HepG2 (cell line): ENCODE data around the gene PPP2R5D. TPM values are rescaled to one million over a fixed set of nuclear protein-coding genes. Genes with fewer than 3 reads are reported as not detected.
A peak's percentile ranks its signal among the peaks of the same experiment; 100 is the strongest.

ENCODE experiments used
- AKAP8 ChIP-seq: sonication (generic); formaldehyde crosslinking; IDR thresholded peaks from 2 replicates; pipeline ENCODE4 v1.5.1; 2020; ENCODE audit warnings: mild to moderate bottlenecking, missing genetic modification reagents
- SSRP1 ChIP-seq: IDR thresholded peaks from 2 replicates; pipeline ENCODE4 v1.6.1; 2016; ENCODE audit warnings: control low read depth
- ZNF138 ChIP-seq: sonication (generic); formaldehyde crosslinking; IDR thresholded peaks from 2 replicates; pipeline ENCODE4 v1.5.0; 2020; ENCODE audit warnings: mild to moderate bottlenecking, low read depth, missing genetic modification reagents
- ZNF292 ChIP-seq: sonication (generic); formaldehyde crosslinking; IDR thresholded peaks from 2 replicates; pipeline ENCODE4 v1.8.1; 2022; ENCODE audit warnings: mild to moderate bottlenecking, low read depth, missing genetic modification reagents, borderline replicate concordance
- ZNF350 ChIP-seq: sonication (generic); formaldehyde crosslinking; IDR thresholded peaks from 2 replicates; pipeline ENCODE4 v1.4.0; 2020; ENCODE audit warnings: mild to moderate bottlenecking, low read depth, missing genetic modification reagents, borderline replicate concordance
- ZNF567 ChIP-seq: sonication (generic); formaldehyde crosslinking; IDR thresholded peaks from 2 replicates; pipeline ENCODE4 v1.8.1; 2023; ENCODE audit warnings: mild to moderate bottlenecking, missing genetic modification reagents, borderline replicate concordance
- ZNF766 ChIP-seq: sonication (generic); formaldehyde crosslinking; IDR thresholded peaks from 2 replicates; pipeline ENCODE4 v1.5.0; 2020; ENCODE audit warnings: missing genetic modification reagents, borderline replicate concordance
- ZNF782 ChIP-seq: sonication (generic); formaldehyde crosslinking; IDR thresholded peaks from 2 replicates; pipeline ENCODE4 v1.4.0; 2020; ENCODE audit warnings: missing genetic modification reagents, mild to moderate bottlenecking, borderline replicate concordance
- polyA plus RNA-seq, 8 experiments: library from polyadenylated mRNA; depleted of rRNA in 3 of 8; stranded (reverse) in 7 of 8; unstranded in 1 of 8; fragments of >200 nt; fragmentation: Illumina TruSeq in 4 of 8; extraction: Trizol in 4 of 8; gene quantifications; 2 replicates each; pipeline versions ENCODE4 v1.2.1 to v1.2.3, GENCODE V29; 2011 to 2016; ENCODE audit warnings: low read depth in 4 of 8, missing spikeins in 1 of 8, mixed read lengths in 1 of 8; ENCODE audit not compliant: insufficient read depth in 1 of 8
- total RNA-seq, 5 experiments: library from RNA; depleted of rRNA; stranded (reverse); fragments of >200 nt; fragmentation: Illumina TruSeq; extraction: Trizol; gene quantifications; 2 replicates each; pipeline ENCODE4 v1.2.3, GENCODE V29; 2016; ENCODE audit warnings: low read depth in 1 of 5
- TF ChIP-seq, protein P1 (sequence below): sonication (generic); formaldehyde crosslinking; IDR thresholded peaks from 2 replicates; pipeline ENCODE4 v1.4.0; 2020; ENCODE audit warnings: missing genetic modification reagents, borderline replicate concordance
- TF ChIP-seq, protein P2 (sequence below): sonication (generic); formaldehyde crosslinking; IDR thresholded peaks from 2 replicates; pipeline ENCODE4 v1.5.1; 2020; ENCODE audit warnings: mild to moderate bottlenecking, missing genetic modification reagents, moderate library complexity
- TF ChIP-seq, protein P3 (sequence below), 2 experiments: sonication (generic) in 1 of 2; formaldehyde crosslinking in 1 of 2; IDR thresholded peaks; 2 replicates each; pipeline versions ENCODE4 v1.4.0 to v1.6.1; 2016 to 2020; ENCODE audit warnings: borderline replicate concordance in 1 of 2, low read depth in 1 of 2, mild to moderate bottlenecking in 1 of 2, missing genetic modification reagents in 1 of 2
- TF ChIP-seq, protein P4 (sequence below): sonication (generic); formaldehyde crosslinking; IDR thresholded peaks from 2 replicates; pipeline ENCODE4 v1.8.1; 2022; ENCODE audit warnings: mild to moderate bottlenecking, missing genetic modification reagents
- TF ChIP-seq, protein P5 (sequence below): sonication (generic); formaldehyde crosslinking; IDR thresholded peaks from 2 replicates; pipeline ENCODE4 v1.9.0; 2021; ENCODE audit warnings: missing genetic modification reagents, mild to moderate bottlenecking, borderline replicate concordance

PPP2R5D gene
- total and polyA plus RNA-seq, 2 of the 13 experiments (the other 11 are each of a cell fraction or from before 2014, with no cell fraction given): 53.7 to 60.4 TPM

DNA sequence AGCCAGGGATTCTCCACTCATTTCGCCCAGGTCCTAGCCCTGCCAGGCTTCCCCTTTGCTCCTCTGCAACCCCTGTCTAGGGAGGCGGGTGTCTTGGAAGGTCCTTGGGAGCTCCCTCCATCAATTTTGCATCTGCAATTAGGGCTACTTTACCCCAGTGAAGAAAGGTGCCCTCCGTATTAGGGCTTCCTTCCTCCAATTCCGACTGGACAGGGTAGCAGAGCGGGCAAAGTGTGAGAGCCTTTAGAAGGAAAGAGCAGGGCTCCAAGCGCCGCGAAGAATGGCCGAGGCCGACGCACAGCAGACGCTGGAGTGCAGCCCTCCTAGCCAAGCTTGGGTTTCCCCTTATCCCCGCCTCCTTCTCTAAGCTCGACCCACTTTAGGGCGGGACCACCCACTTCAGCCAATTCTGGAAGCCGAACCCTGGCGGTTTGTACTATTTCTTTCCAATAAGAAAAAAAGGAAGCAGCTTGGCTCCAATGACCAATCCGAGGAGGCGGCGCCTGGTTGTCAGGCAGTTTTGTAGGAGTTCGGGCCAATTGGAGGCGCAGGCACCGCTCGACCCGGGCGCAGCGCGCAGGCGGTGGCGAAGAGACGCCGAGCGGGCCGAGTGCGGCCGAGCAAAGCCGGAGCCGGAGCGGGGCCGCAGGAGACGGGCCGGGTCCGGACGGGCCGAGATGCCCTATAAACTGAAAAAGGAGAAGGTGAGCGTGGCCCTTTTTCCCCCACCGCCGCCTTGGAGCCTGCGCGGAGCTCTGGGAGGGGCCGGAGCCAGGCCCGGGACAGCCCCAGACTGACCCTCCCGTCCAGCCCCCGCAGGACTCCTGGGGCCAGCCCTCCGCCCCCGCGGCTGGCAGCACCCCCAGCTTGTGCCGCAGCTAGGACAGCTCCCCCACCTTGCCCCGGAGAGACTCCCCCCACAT lies at the start of gene PPP2R5D (continued):
- TF ChIP-seq, protein P1, sequence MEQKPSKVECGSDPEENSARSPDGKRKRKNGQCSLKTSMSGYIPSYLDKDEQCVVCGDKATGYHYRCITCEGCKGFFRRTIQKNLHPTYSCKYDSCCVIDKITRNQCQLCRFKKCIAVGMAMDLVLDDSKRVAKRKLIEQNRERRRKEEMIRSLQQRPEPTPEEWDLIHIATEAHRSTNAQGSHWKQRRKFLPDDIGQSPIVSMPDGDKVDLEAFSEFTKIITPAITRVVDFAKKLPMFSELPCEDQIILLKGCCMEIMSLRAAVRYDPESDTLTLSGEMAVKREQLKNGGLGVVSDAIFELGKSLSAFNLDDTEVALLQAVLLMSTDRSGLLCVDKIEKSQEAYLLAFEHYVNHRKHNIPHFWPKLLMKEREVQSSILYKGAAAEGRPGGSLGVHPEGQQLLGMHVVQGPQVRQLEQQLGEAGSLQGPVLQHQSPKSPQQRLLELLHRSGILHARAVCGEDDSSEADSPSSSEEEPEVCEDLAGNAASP (CRISPR knock-in tag): 0 out of 2 replicates have a peak, but pooled peaks have one; percentile 20
- TF ChIP-seq ZNF782 (CRISPR knock-in tag) (no peak; the same call in 1 of the 2 replicates), ZNF350 (CRISPR knock-in tag) (no peak; the same call in 1 of the 2 replicates), ZNF567 (no peak), ZNF766 (CRISPR knock-in tag) (peak; percentile 66; the same call in 1 of the 2 replicates), ZNF138 (peak; percentile 33; the same call in 1 of the 2 replicates), AKAP8 (CRISPR knock-in tag) (no peak; the same call in 1 of the 2 replicates), ZNF292 (no peak; the same call in 1 of the 2 replicates), SSRP1 (no peak)
- TF ChIP-seq, protein P2, sequence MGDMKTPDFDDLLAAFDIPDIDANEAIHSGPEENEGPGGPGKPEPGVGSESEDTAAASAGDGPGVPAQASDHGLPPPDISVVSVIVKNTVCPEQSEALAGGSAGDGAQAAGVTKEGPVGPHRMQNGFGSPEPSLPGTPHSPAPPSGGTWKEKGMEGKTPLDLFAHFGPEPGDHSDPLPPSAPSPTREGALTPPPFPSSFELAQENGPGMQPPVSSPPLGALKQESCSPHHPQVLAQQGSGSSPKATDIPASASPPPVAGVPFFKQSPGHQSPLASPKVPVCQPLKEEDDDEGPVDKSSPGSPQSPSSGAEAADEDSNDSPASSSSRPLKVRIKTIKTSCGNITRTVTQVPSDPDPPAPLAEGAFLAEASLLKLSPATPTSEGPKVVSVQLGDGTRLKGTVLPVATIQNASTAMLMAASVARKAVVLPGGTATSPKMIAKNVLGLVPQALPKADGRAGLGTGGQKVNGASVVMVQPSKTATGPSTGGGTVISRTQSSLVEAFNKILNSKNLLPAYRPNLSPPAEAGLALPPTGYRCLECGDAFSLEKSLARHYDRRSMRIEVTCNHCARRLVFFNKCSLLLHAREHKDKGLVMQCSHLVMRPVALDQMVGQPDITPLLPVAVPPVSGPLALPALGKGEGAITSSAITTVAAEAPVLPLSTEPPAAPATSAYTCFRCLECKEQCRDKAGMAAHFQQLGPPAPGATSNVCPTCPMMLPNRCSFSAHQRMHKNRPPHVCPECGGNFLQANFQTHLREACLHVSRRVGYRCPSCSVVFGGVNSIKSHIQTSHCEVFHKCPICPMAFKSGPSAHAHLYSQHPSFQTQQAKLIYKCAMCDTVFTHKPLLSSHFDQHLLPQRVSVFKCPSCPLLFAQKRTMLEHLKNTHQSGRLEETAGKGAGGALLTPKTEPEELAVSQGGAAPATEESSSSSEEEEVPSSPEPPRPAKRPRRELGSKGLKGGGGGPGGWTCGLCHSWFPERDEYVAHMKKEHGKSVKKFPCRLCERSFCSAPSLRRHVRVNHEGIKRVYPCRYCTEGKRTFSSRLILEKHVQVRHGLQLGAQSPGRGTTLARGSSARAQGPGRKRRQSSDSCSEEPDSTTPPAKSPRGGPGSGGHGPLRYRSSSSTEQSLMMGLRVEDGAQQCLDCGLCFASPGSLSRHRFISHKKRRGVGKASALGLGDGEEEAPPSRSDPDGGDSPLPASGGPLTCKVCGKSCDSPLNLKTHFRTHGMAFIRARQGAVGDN (CRISPR knock-in tag): peak; percentile 77
- TF ChIP-seq, protein P3, sequence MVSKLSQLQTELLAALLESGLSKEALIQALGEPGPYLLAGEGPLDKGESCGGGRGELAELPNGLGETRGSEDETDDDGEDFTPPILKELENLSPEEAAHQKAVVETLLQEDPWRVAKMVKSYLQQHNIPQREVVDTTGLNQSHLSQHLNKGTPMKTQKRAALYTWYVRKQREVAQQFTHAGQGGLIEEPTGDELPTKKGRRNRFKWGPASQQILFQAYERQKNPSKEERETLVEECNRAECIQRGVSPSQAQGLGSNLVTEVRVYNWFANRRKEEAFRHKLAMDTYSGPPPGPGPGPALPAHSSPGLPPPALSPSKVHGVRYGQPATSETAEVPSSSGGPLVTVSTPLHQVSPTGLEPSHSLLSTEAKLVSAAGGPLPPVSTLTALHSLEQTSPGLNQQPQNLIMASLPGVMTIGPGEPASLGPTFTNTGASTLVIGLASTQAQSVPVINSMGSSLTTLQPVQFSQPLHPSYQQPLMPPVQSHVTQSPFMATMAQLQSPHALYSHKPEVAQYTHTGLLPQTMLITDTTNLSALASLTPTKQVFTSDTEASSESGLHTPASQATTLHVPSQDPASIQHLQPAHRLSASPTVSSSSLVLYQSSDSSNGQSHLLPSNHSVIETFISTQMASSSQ (IDR thresholded peaks at IDR 0.05; ENCODE audit: low read depth): no peak
- TF ChIP-seq, protein P3 (CRISPR knock-in tag; IDR thresholded peaks at IDR 0.05; ENCODE audit: borderline replicate concordance): no peak; the same call in 1 of the 2 replicates
- TF ChIP-seq, protein P4, sequence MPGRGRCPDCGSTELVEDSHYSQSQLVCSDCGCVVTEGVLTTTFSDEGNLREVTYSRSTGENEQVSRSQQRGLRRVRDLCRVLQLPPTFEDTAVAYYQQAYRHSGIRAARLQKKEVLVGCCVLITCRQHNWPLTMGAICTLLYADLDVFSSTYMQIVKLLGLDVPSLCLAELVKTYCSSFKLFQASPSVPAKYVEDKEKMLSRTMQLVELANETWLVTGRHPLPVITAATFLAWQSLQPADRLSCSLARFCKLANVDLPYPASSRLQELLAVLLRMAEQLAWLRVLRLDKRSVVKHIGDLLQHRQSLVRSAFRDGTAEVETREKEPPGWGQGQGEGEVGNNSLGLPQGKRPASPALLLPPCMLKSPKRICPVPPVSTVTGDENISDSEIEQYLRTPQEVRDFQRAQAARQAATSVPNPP (CRISPR knock-in tag): peak; percentile 80
- TF ChIP-seq, protein P5, sequence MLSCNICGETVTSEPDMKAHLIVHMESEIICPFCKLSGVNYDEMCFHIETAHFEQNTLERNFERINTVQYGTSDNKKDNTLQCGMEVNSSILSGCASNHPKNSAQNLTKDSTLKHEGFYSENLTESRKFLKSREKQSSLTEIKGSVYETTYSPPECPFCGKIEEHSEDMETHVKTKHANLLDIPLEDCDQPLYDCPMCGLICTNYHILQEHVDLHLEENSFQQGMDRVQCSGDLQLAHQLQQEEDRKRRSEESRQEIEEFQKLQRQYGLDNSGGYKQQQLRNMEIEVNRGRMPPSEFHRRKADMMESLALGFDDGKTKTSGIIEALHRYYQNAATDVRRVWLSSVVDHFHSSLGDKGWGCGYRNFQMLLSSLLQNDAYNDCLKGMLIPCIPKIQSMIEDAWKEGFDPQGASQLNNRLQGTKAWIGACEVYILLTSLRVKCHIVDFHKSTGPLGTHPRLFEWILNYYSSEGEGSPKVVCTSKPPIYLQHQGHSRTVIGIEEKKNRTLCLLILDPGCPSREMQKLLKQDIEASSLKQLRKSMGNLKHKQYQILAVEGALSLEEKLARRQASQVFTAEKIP (CRISPR knock-in tag): no peak
